OCI-LY1 (cell line): ENCODE results near the gene EIF2AK2.
A peak's percentile ranks its signal among the peaks of the same experiment; 100 is the strongest.
"Not testable (repeated sequence)": the region's sequence is repeated elsewhere in the genome, so short reads cannot be mapped to it uniquely, and the experiment has no call there.

ENCODE experiments used
- H2AFZ ChIP-seq: fragments of 200-600 bp; sonication (generic), shearing (Covaris generic); 2 replicates; pipeline ENCODE4 v1.6.0; 2014; ENCODE audit warnings: antibody characterized with exemption, mild to moderate bottlenecking, low read length
- H3F3A ChIP-seq: fragments of 200-600 bp; sonication (generic), shearing (Covaris generic); 2 replicates; pipeline ENCODE4 v1.6.0; 2014; ENCODE audit warnings: mild to moderate bottlenecking, antibody characterized with exemption, low read length, moderate library complexity; ENCODE audit not compliant: insufficient read depth
- H3K27ac ChIP-seq: fragments of 200-600 bp; sonication (generic); 2 replicates; pipeline ENCODE4 v1.5.1; 2014; ENCODE audit warnings: low read length, mixed run types, mild to moderate bottlenecking, low read depth; ENCODE audit not compliant: poor library complexity, severe bottlenecking
- H3K27me3 ChIP-seq: fragments of 200-600 bp; sonication (generic); 2 replicates; pipeline ENCODE4 v1.6.0; 2014; ENCODE audit warnings: antibody characterized with exemption, mild to moderate bottlenecking, low read length, moderate library complexity; ENCODE audit not compliant: insufficient read depth
- H3K36me3 ChIP-seq: fragments of 200-600 bp; sonication (generic); 2 replicates; pipeline ENCODE4 v1.6.1; 2014; ENCODE audit warnings: mild to moderate bottlenecking, antibody characterized with exemption, low read length, moderate library complexity, mixed read lengths; ENCODE audit not compliant: insufficient read depth
- H3K4me1 ChIP-seq: fragments of 200-600 bp; sonication (generic); 2 replicates; pipeline ENCODE4 v1.5.1; 2014; ENCODE audit warnings: mild to moderate bottlenecking, low read length, moderate library complexity; ENCODE audit not compliant: insufficient read depth, severe bottlenecking
- H3K4me2 ChIP-seq: fragments of 200-600 bp; sonication (generic), shearing (Covaris generic); 2 replicates; pipeline ENCODE4 v1.6.1; 2014; ENCODE audit warnings: low read length
- H3K4me3 ChIP-seq: fragments of 200-600 bp; sonication (generic); 2 replicates; pipeline ENCODE4 v1.5.1; 2014; ENCODE audit warnings: low read length, low read depth, mild to moderate bottlenecking, mixed read lengths; ENCODE audit not compliant: poor library complexity, severe bottlenecking
- H3K79me2 ChIP-seq: fragments of 200-600 bp; shearing (Covaris generic); 2 replicates; pipeline ENCODE4 v1.6.1; 2016; ENCODE audit warnings: mixed run types, low read length, mixed read lengths; ENCODE audit not compliant: insufficient read depth
- H3K9ac ChIP-seq: fragments of 200-600 bp; sonication (generic), shearing (Covaris generic); 2 replicates; pipeline ENCODE4 v1.6.1; 2014; ENCODE audit warnings: mild to moderate bottlenecking, low read length, mixed read lengths
- H3K9me2 ChIP-seq: fragments of 200-600 bp; sonication (generic), shearing (Covaris generic); 2 replicates; pipeline ENCODE4 v1.6.1; 2014; ENCODE audit warnings: low read depth, mild to moderate bottlenecking, low read length, mixed read lengths
- H3K9me3 ChIP-seq: fragments of 200-600 bp; shearing (Covaris generic); 2 replicates; pipeline ENCODE4 v1.6.1; 2014; ENCODE audit warnings: low read length, mixed read lengths
- H4K20me1 ChIP-seq: fragments of 200-600 bp; sonication (generic), shearing (Covaris generic); 2 replicates; pipeline ENCODE4 v1.6.0; 2016; ENCODE audit warnings: mild to moderate bottlenecking, low read length; ENCODE audit not compliant: insufficient read depth
- CTCF ChIP-seq: fragments of 200-600 bp; sonication (generic), shearing (Covaris generic); IDR thresholded peaks from 2 replicates; pipeline ENCODE4 v1.5.1; 2017; ENCODE audit warnings: mild to moderate bottlenecking, antibody characterized with exemption, low read length, moderate library complexity, mixed read lengths
- EZH2 ChIP-seq: fragments of 200-600 bp; sonication (generic), shearing (Covaris generic); IDR thresholded peaks from 2 replicates; pipeline ENCODE4 v1.8.0; 2017; ENCODE audit warnings: borderline replicate concordance, mixed run types, mild to moderate bottlenecking, antibody characterized with exemption, low read length, moderate library complexity, mixed read lengths

The EIF2AK2 gene

GRCh38 chr2:37156857-37157714 is at the start of gene EIF2AK2:
TSS of gene EIF2AK2 (minus strand) at chr2:37156980. CDS start at chr2:37147806, 9,174 bp downstream.
- H3K27me3 ChIP-seq, result no peaks in the 10 kb centered on the region
- peak within 1 kb of the TSS; percentile 91 for H3K9ac ChIP-seq
- H3K4me3 ChIP-seq, result peak within 1 kb of the TSS; percentile 88
- peaks cover 26% of the 10 kb centered on the region for H3K4me1 ChIP-seq
- H3K36me3 ChIP-seq, result peaks cover 12% of the 10 kb centered on the region
- peak within 1 kb of the TSS; percentile 48 for H3K27ac ChIP-seq
- TF ChIP-seq EZH2 (no peak), CTCF (no peak)
- no peaks in the 10 kb centered on the region for H4K20me1 ChIP-seq
- peaks cover 20% of the 10 kb centered on the region for H3K79me2 ChIP-seq
- H3F3A ChIP-seq, result no peaks in the 10 kb centered on the region
- H3K9me3 ChIP-seq, result no peaks in the 10 kb centered on the region
- peak within 1 kb of the TSS; percentile 71; the same call in 1 of the 2 replicates for H2AFZ ChIP-seq
- H3K9me2 ChIP-seq, result no peaks in the 10 kb centered on the region
- peak within 1 kb of the TSS; percentile 83 for H3K4me2 ChIP-seq

- Histone ChIP-seq H3K4me1 (no peaks in the 10 kb centered on the region), H3K79me2 (peaks cover 37% of the 10 kb centered on the region), H3K36me3 (peaks cover 99% of the 10 kb centered on the region), H3K27ac (no peak overlapping the region), H3K4me2 (no peak overlapping the region), H3K27me3 (no peaks in the 10 kb centered on the region), H4K20me1 (no peaks in the 10 kb centered on the region), H3K9me3 (peaks cover 37% of the 10 kb centered on the region), H3K9me2 (no peaks in the 10 kb centered on the region), H3K9ac (no peak overlapping the region), H2AFZ (no peak overlapping the region), H3F3A (no peaks in the 10 kb centered on the region), H3K4me3 (no peak overlapping the region)
- TF ChIP-seq CTCF, result no peak
- no peak for TF ChIP-seq EZH2
Observed at GRCh38 chr2:37205689-37206341, 49.0 kb upstream of the EIF2AK2 start.

GRCh38 chr2:37205071-37205661 is 48.4 kb upstream of the EIF2AK2 start:
- not testable (repeated sequence) for H3K4me1 ChIP-seq, H4K20me1 ChIP-seq, H3K27me3 ChIP-seq, H3K4me3 ChIP-seq, H3K9ac ChIP-seq, H3K9me2 ChIP-seq, H3F3A ChIP-seq, H3K27ac ChIP-seq, H2AFZ ChIP-seq, H3K4me2 ChIP-seq
- H3K9me3 ChIP-seq, result peaks cover 36% of the 10 kb centered on the region
- H3K36me3 ChIP-seq, result peaks cover 99% of the 10 kb centered on the region
- H3K79me2 ChIP-seq, result peaks cover 37% of the 10 kb centered on the region
